NCI-H1436 (cell line): ENCODE data around the gene ANKRD11.
"Not testable (repeated sequence)": the region's sequence is repeated elsewhere in the genome, so short reads cannot be mapped to it uniquely, and the experiment has no call there.

Source experiments
- DNase-seq: peaks from one replicate; lab custom pipeline; 2025; lab: John Stamatoyannopoulos, UW

Gene ANKRD11

GRCh38 chr16:89450537-89450936 is 39.8 kb downstream of the ANKRD11 start:
- DNase-seq = no peak

GRCh38 chr16:89449726-89450335 is 40.5 kb downstream of the ANKRD11 start:
- DNase-seq = no peak

- DNase-seq = no peak
Measured at GRCh38 chr16:89448656-89449055, 41.7 kb downstream of the ANKRD11 start.

GRCh38 chr16:89446975-89447293 is 43.4 kb downstream of the ANKRD11 start:
- DNase-seq = no peak

- DNase-seq = no peak
Measured at GRCh38 chr16:89446136-89446974, 44.0 kb downstream of the ANKRD11 start.

GRCh38 chr16:89445166-89445565 is 45.2 kb downstream of the ANKRD11 start:
- DNase-seq = no peak

- DNase-seq = no peak
Measured at GRCh38 chr16:89444728-89445127, 45.6 kb downstream of the ANKRD11 start.

- DNase-seq = no peak
Measured at GRCh38 chr16:89444151-89444723, 46.1 kb downstream of the ANKRD11 start.

GRCh38 chr16:89443727-89444084 is 46.7 kb downstream of the ANKRD11 start:
- DNase-seq = no peak

- DNase-seq = peak; percentile 35
Measured at GRCh38 chr16:89442990-89443726, 47.2 kb downstream of the ANKRD11 start.

GRCh38 chr16:89442588-89442987 is 47.8 kb downstream of the ANKRD11 start:
- no peak for DNase-seq

- no peak for DNase-seq
Measured at GRCh38 chr16:89439659-89440058, 50.7 kb downstream of the ANKRD11 start.

GRCh38 chr16:89437991-89438390 is 52.4 kb downstream of the ANKRD11 start:
- DNase-seq = no peak

GRCh38 chr16:89437251-89437987 is 52.9 kb downstream of the ANKRD11 start:
- DNase-seq = no peak

- DNase-seq = no peak
Measured at GRCh38 chr16:89436366-89436765, 54.0 kb downstream of the ANKRD11 start.

GRCh38 chr16:89435059-89435458 is 55.3 kb downstream of the ANKRD11 start:
- not testable (repeated sequence) for DNase-seq

- no peak for DNase-seq
Measured at GRCh38 chr16:89434490-89434889, 55.9 kb downstream of the ANKRD11 start.

- DNase-seq = not testable (repeated sequence)
Measured at GRCh38 chr16:89433363-89433984, 56.9 kb downstream of the ANKRD11 start.

- no peak for DNase-seq
Measured at GRCh38 chr16:89431630-89432029, 58.7 kb downstream of the ANKRD11 start.

GRCh38 chr16:89431158-89431584 is 59.2 kb downstream of the ANKRD11 start:
- no peak for DNase-seq

- no peak for DNase-seq
Measured at GRCh38 chr16:89430436-89431157, 59.8 kb downstream of the ANKRD11 start.
